OCI-LY1 (cell line): Measurements from ENCODE around the gene MNX1.

Source experiments
- H2AFZ ChIP-seq: fragments of 200-600 bp; sonication (generic), shearing (Covaris generic); 2 replicates; pipeline ENCODE4 v1.6.0; 2014; ENCODE audit warnings: antibody characterized with exemption, mild to moderate bottlenecking, low read length
- H3F3A ChIP-seq: fragments of 200-600 bp; sonication (generic), shearing (Covaris generic); 2 replicates; pipeline ENCODE4 v1.6.0; 2014; ENCODE audit warnings: mild to moderate bottlenecking, antibody characterized with exemption, low read length, moderate library complexity; ENCODE audit not compliant: insufficient read depth
- H3K27ac ChIP-seq: fragments of 200-600 bp; sonication (generic); 2 replicates; pipeline ENCODE4 v1.5.1; 2014; ENCODE audit warnings: low read length, mixed run types, mild to moderate bottlenecking, low read depth; ENCODE audit not compliant: poor library complexity, severe bottlenecking
- H3K27me3 ChIP-seq: fragments of 200-600 bp; sonication (generic); 2 replicates; pipeline ENCODE4 v1.6.0; 2014; ENCODE audit warnings: antibody characterized with exemption, mild to moderate bottlenecking, low read length, moderate library complexity; ENCODE audit not compliant: insufficient read depth
- H3K36me3 ChIP-seq: fragments of 200-600 bp; sonication (generic); 2 replicates; pipeline ENCODE4 v1.6.1; 2014; ENCODE audit warnings: mild to moderate bottlenecking, antibody characterized with exemption, low read length, moderate library complexity, mixed read lengths; ENCODE audit not compliant: insufficient read depth
- H3K4me1 ChIP-seq: fragments of 200-600 bp; sonication (generic); 2 replicates; pipeline ENCODE4 v1.5.1; 2014; ENCODE audit warnings: mild to moderate bottlenecking, low read length, moderate library complexity; ENCODE audit not compliant: insufficient read depth, severe bottlenecking
- H3K4me2 ChIP-seq: fragments of 200-600 bp; sonication (generic), shearing (Covaris generic); 2 replicates; pipeline ENCODE4 v1.6.1; 2014; ENCODE audit warnings: low read length
- H3K4me3 ChIP-seq: fragments of 200-600 bp; sonication (generic); 2 replicates; pipeline ENCODE4 v1.5.1; 2014; ENCODE audit warnings: low read length, low read depth, mild to moderate bottlenecking, mixed read lengths; ENCODE audit not compliant: poor library complexity, severe bottlenecking
- H3K79me2 ChIP-seq: fragments of 200-600 bp; shearing (Covaris generic); 2 replicates; pipeline ENCODE4 v1.6.1; 2016; ENCODE audit warnings: mixed run types, low read length, mixed read lengths; ENCODE audit not compliant: insufficient read depth
- H3K9ac ChIP-seq: fragments of 200-600 bp; sonication (generic), shearing (Covaris generic); 2 replicates; pipeline ENCODE4 v1.6.1; 2014; ENCODE audit warnings: mild to moderate bottlenecking, low read length, mixed read lengths
- H3K9me2 ChIP-seq: fragments of 200-600 bp; sonication (generic), shearing (Covaris generic); 2 replicates; pipeline ENCODE4 v1.6.1; 2014; ENCODE audit warnings: low read depth, mild to moderate bottlenecking, low read length, mixed read lengths
- H3K9me3 ChIP-seq: fragments of 200-600 bp; shearing (Covaris generic); 2 replicates; pipeline ENCODE4 v1.6.1; 2014; ENCODE audit warnings: low read length, mixed read lengths
- H4K20me1 ChIP-seq: fragments of 200-600 bp; sonication (generic), shearing (Covaris generic); 2 replicates; pipeline ENCODE4 v1.6.0; 2016; ENCODE audit warnings: mild to moderate bottlenecking, low read length; ENCODE audit not compliant: insufficient read depth
- EZH2 ChIP-seq: fragments of 200-600 bp; sonication (generic), shearing (Covaris generic); IDR thresholded peaks from 2 replicates; pipeline ENCODE4 v1.8.0; 2017; ENCODE audit warnings: borderline replicate concordance, mixed run types, mild to moderate bottlenecking, antibody characterized with exemption, low read length, moderate library complexity, mixed read lengths
- TF ChIP-seq, protein P1 (sequence below): fragments of 200-600 bp; sonication (generic), shearing (Covaris generic); IDR thresholded peaks from 2 replicates; pipeline ENCODE4 v1.5.1; 2017; ENCODE audit warnings: mild to moderate bottlenecking, antibody characterized with exemption, low read length, moderate library complexity, mixed read lengths

MNX1 gene

DNA sequence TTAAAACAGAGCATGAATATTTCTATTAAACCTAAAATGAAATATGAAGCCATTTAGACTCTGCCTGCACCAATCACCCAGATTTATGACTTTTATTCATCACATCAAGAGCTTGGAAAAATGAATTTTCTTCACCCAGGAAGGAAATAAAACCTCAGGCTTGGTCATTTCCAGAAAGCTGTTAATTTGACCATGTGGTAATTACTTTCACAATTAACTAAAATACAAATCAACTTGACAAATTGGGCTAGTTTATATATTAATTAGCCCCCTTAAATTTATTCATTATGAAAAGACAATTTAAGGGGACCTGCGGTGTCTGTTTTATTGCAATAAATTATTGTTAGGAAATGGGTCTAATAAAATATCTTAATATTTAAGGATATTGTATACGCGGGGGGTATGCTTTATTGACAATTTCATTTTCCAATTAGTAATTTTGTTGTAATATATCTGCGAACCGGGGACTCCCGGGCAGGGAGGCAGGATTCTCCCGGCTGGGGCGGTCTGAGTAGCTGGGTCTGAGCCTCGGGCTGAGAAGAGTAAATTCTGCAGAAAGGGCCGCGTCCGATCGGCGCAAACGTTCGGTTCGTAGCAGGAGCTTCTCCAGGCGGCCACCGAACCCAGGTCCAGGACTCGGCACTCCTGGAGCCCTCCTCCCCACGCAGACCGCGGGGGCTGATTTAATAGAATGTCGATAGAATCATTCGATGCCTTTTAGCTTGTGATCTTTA is 9.4 kb upstream of the MNX1 start:
- 0 out of 2 replicates have a peak, but pooled peaks cover 19% of the 10 kb centered on the region for H3K27me3 ChIP-seq
- H3K79me2 ChIP-seq = no peaks in the 10 kb centered on the region
- no peaks in the 10 kb centered on the region for H3K36me3 ChIP-seq
- H3K4me1 ChIP-seq = no peaks in the 10 kb centered on the region
- no peaks in the 10 kb centered on the region for H3F3A ChIP-seq
- no peaks in the 10 kb centered on the region for H3K9me3 ChIP-seq
- no peaks in the 10 kb centered on the region for H3K9me2 ChIP-seq
- no peak for TF ChIP-seq EZH2
- TF ChIP-seq, protein P1, sequence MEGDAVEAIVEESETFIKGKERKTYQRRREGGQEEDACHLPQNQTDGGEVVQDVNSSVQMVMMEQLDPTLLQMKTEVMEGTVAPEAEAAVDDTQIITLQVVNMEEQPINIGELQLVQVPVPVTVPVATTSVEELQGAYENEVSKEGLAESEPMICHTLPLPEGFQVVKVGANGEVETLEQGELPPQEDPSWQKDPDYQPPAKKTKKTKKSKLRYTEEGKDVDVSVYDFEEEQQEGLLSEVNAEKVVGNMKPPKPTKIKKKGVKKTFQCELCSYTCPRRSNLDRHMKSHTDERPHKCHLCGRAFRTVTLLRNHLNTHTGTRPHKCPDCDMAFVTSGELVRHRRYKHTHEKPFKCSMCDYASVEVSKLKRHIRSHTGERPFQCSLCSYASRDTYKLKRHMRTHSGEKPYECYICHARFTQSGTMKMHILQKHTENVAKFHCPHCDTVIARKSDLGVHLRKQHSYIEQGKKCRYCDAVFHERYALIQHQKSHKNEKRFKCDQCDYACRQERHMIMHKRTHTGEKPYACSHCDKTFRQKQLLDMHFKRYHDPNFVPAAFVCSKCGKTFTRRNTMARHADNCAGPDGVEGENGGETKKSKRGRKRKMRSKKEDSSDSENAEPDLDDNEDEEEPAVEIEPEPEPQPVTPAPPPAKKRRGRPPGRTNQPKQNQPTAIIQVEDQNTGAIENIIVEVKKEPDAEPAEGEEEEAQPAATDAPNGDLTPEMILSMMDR = no peak
- H2AFZ ChIP-seq = no peak overlapping the region
- no peaks in the 10 kb centered on the region for H4K20me1 ChIP-seq
- no peak overlapping the region for H3K9ac ChIP-seq
- no peak overlapping the region for H3K27ac ChIP-seq
- H3K4me3 ChIP-seq = no peak overlapping the region
- no peak overlapping the region for H3K4me2 ChIP-seq

- 0 out of 2 replicates have a peak, but pooled peaks cover 22% of the 10 kb centered on the region for H3K27me3 ChIP-seq
- H4K20me1 ChIP-seq = no peaks in the 10 kb centered on the region
- H3K9me3 ChIP-seq = no peaks in the 10 kb centered on the region
- no peak overlapping the region for H3K4me2 ChIP-seq
- H2AFZ ChIP-seq = no peak overlapping the region
- no peak overlapping the region for H3K4me3 ChIP-seq
- no peaks in the 10 kb centered on the region for H3K4me1 ChIP-seq
- no peaks in the 10 kb centered on the region for H3F3A ChIP-seq
- no peaks in the 10 kb centered on the region for H3K9me2 ChIP-seq
- no peak overlapping the region for H3K9ac ChIP-seq
- no peaks in the 10 kb centered on the region for H3K79me2 ChIP-seq
- H3K27ac ChIP-seq = no peak overlapping the region
- no peaks in the 10 kb centered on the region for H3K36me3 ChIP-seq
- TF ChIP-seq EZH2 = no peak
- TF ChIP-seq, protein P1 = no peak
Measured at GRCh38 chr7:157018997-157019608, 8.6 kb upstream of the MNX1 start.

DNA sequence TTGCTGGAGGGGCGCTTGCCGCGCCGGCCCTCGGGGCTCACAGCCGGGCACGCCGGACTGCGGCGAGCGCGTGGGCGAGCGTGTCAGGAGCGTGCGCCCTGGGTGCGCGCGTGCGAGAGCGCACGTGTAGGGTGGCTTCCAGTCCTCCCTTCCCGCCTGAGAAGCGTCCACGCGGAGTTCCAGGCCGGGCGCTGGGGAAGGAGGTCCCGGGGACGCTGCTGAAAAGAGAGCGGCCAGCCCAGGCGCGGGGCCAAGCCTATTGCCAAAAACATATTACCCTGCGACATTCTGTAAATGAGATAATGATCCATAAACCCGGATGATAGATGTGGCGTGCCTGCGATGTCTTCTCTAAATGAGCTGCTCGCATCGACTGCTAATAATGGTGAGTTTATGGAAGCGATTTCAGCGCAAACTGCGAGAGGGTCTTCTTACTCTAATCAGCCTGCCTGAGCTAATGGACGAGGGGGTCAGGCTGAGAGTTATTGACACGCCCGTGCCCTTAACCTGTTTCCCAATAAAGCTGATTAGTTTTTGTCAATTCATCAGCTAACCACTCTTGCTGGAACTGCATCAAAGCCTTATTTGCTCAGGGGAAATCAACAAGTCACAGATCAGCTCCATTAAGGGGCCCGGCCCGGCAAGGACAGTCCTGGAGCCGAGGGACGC is 8.0 kb upstream of the MNX1 start:
- TF ChIP-seq, protein P1 = no peak
- TF ChIP-seq EZH2 = no peak
- H3K27ac ChIP-seq = no peak overlapping the region
- H2AFZ ChIP-seq = no peak overlapping the region
- no peak overlapping the region for H3K9ac ChIP-seq
- H3K9me3 ChIP-seq = no peaks in the 10 kb centered on the region
- H3K4me3 ChIP-seq = no peak overlapping the region
- no peaks in the 10 kb centered on the region for H4K20me1 ChIP-seq
- 0 out of 2 replicates have a peak, but pooled peaks cover 24% of the 10 kb centered on the region for H3K27me3 ChIP-seq
- H3F3A ChIP-seq = no peaks in the 10 kb centered on the region
- no peaks in the 10 kb centered on the region for H3K79me2 ChIP-seq
- H3K9me2 ChIP-seq = no peaks in the 10 kb centered on the region
- no peak overlapping the region for H3K4me2 ChIP-seq
- no peaks in the 10 kb centered on the region for H3K36me3 ChIP-seq
- no peaks in the 10 kb centered on the region for H3K4me1 ChIP-seq
